ENCODE data around the gene TAP1.

- TF ChIP-seq CTCF (IDR thresholded peaks at IDR 0.05) (no peak), EZH2 (IDR thresholded peaks at IDR 0.05; ENCODE audit: borderline replicate concordance, insufficient read depth, low read depth, low read length, poor library complexity, severe bottlenecking) (no peak)
These were observed 34.6 kb downstream of the TAP1 start for GRCh38 chr6:32818867-32819266.
